Measurements from ENCODE around the gene ASPHD2. TPM values are rescaled to one million over a fixed set of nuclear protein-coding genes. Genes with fewer than 3 reads are reported as not detected.

ASPHD2 gene
- total RNA-seq, 4 donors from 2014 or later, result 1.0 to 1.4 (median 1.2) TPM

DNA sequence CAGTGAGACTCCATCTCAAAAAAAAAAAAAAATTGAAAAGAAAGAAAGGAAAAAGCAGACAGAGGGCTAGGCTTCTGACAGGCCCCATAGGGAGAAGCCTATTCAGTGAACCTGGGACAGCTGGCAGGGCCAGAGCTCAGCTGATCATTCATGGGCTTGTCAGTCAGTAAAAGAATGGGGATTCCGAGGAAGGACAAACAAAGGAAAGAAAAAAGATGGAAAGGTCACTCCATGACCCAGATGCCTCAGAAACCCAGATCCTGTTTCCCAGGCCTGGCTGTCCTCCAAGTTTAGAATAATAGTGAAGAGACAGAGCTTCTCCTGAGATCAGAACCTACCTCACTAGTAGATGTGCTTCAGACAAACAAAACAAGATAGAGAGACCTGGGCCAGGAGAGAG is 34.3 kb upstream of the ASPHD2 start:
- Histone ChIP-seq H3K4me3 (no peak overlapping the region), H3K27me3 (peaks cover 44% of the 10 kb centered on the region), H3K36me3 (no peaks in the 10 kb centered on the region), H3K9me3 (no peaks in the 10 kb centered on the region), H3K4me1 (no peaks in the 10 kb centered on the region), H3K27ac (no peak overlapping the region)
- 0 to 27% methylated on average over 1 of the region's 1 CpG for WGBS, 2 donors (ENCODE audit: low coverage in 1 of 2)
- no peak for ATAC-seq
- no peak for TF ChIP-seq POLR2AphosphoS5 (IDR thresholded peaks at IDR 0.05)
- TF ChIP-seq EP300 (IDR thresholded peaks at IDR 0.05), result no peak
- TF ChIP-seq, protein P1, sequence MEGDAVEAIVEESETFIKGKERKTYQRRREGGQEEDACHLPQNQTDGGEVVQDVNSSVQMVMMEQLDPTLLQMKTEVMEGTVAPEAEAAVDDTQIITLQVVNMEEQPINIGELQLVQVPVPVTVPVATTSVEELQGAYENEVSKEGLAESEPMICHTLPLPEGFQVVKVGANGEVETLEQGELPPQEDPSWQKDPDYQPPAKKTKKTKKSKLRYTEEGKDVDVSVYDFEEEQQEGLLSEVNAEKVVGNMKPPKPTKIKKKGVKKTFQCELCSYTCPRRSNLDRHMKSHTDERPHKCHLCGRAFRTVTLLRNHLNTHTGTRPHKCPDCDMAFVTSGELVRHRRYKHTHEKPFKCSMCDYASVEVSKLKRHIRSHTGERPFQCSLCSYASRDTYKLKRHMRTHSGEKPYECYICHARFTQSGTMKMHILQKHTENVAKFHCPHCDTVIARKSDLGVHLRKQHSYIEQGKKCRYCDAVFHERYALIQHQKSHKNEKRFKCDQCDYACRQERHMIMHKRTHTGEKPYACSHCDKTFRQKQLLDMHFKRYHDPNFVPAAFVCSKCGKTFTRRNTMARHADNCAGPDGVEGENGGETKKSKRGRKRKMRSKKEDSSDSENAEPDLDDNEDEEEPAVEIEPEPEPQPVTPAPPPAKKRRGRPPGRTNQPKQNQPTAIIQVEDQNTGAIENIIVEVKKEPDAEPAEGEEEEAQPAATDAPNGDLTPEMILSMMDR (IDR thresholded peaks at IDR 0.05), result no peak
- TF ChIP-seq POLR2A (IDR thresholded peaks at IDR 0.05), result no peak

DNA sequence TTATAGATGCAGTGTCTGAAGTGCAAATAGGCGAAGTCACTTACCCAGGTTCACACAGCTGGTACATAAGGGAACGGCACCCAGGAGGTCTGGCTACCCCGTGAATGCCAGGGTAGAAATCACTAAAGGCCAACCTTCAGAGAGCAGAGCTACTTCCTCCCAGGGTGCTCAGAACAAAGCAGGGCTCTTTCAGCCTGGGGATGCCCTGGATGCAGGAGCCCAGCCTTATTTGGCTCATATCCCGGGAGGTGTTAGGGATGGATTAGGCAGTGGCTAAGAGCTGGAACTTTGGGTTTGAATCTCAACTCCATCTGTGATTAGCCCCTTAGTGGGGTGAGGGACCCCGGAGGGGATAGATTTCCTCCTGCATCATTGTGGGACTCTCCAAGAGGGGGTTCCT is 33.1 kb upstream of the ASPHD2 start:
- H3K27me3 ChIP-seq, result peaks cover 33% of the 10 kb centered on the region
- no peaks in the 10 kb centered on the region for H3K36me3 ChIP-seq
- H3K27ac ChIP-seq, result no peak overlapping the region
- 8 to 60% methylated on average over 2 of the region's 5 CpGs for WGBS, 2 donors (ENCODE audit: low coverage in 1 of 2)
- TF ChIP-seq EP300 (IDR thresholded peaks at IDR 0.05) (no peak), POLR2A (IDR thresholded peaks at IDR 0.05) (no peak), POLR2AphosphoS5 (IDR thresholded peaks at IDR 0.05) (no peak)
- TF ChIP-seq, protein P1 (IDR thresholded peaks at IDR 0.05), result no peak
- H3K9me3 ChIP-seq, result no peaks in the 10 kb centered on the region
- no peaks in the 10 kb centered on the region for H3K4me1 ChIP-seq
- H3K4me3 ChIP-seq, result no peak overlapping the region
- no peak for ATAC-seq

DNA sequence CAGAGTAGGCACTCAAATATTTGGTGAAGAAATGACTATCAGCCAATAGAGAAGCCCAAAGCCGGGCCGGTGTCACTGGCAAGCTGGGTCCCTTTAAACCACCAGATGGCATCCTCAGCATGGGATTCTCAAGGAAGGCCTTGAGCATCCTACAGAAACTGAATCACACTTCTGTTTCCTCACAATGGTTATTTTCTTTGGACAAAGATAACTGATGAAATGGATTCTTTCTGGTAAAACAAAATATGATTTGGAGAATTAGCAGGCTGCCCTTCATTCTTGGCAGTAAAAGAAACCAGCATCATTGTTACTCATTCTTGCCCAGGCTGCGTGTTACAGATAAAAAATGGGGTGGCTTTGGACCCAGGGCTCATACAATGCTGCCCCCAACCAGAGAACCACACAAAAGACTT is 30.3 kb upstream of the ASPHD2 start:
- Histone ChIP-seq H3K27me3 (peaks cover 27% of the 10 kb centered on the region), H3K4me1 (no peaks in the 10 kb centered on the region), H3K9me3 (no peaks in the 10 kb centered on the region), H3K36me3 (no peaks in the 10 kb centered on the region), H3K4me3 (no peak overlapping the region), H3K27ac (no peak overlapping the region)
- ATAC-seq, result no peak
- WGBS, 2 donors (ENCODE audit: low coverage in 1 of 2), result 0 to 29% methylated on average over 2 to 3 of the region's 3 CpGs
- TF ChIP-seq EP300 (IDR thresholded peaks at IDR 0.05), result no peak
- TF ChIP-seq, protein P1 (IDR thresholded peaks at IDR 0.05), result peak; percentile 15 to 67 (median 52)

DNA sequence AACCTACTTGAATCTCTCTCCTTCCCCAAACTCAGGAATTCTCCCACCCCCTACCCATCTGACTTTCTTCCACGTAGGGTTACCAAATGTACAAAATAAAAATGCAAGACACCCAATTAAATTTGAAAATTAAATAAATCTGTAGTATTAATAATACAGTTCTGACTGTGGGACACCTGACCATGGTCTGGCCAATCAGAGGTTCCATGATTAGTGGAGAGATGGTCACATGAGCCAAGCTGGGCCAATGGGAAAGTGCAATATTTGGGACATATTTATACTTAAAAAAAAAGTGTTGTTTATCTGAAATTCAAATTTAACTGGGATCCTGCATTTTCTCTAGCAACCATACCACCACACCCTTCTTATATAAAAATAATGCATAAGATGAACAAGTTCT is 29.8 kb upstream of the ASPHD2 start:
- no peaks in the 10 kb centered on the region for H3K36me3 ChIP-seq
- no peak for TF ChIP-seq POLR2A (IDR thresholded peaks at IDR 0.05)
- TF ChIP-seq EP300 (IDR thresholded peaks at IDR 0.05), result no peak
- TF ChIP-seq, protein P1 (IDR thresholded peaks at IDR 0.05), result no peak
- no peak for TF ChIP-seq POLR2AphosphoS5 (IDR thresholded peaks at IDR 0.05)
- no peaks in the 10 kb centered on the region for H3K9me3 ChIP-seq
- H3K27me3 ChIP-seq, result peaks cover 25% of the 10 kb centered on the region
- ATAC-seq, result no peak
- H3K27ac ChIP-seq, result no peak overlapping the region
- no peak overlapping the region for H3K4me3 ChIP-seq
- 60 to 67% methylated on average over 1 of the region's 1 CpG for WGBS, 2 donors (ENCODE audit: low coverage in 1 of 2)
- no peaks in the 10 kb centered on the region for H3K4me1 ChIP-seq

DNA sequence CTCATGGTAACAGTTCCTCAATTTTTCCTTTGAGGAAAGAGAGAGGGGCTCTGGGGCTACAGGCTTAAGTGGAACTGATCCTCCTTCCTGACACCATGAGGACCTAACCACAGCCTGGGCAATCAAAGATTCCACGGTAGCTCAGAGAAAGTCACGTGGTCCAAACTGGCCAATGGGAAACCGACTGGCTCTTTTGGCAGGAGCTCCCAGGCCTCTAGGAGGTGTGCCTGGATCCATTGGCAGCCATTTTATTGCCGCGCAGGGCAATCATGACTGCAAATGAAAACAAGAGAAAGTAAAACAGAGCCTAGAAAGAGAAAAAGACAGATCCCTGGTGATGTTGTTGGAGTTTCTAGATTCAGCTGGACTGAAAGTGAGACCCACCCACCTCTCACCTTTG is 27.3 kb upstream of the ASPHD2 start:
- WGBS, 2 donors (ENCODE audit: low coverage in 1 of 2), result 73% methylated on average over 4 of the region's 5 CpGs; no CpG with 5 or more reads in 1 of the 2 donors
- ATAC-seq, result no peak
- H3K27ac ChIP-seq, result no peak overlapping the region
- no peak overlapping the region for H3K4me3 ChIP-seq
- peaks cover 39% of the 10 kb centered on the region for H3K27me3 ChIP-seq
- no peak for TF ChIP-seq EP300 (IDR thresholded peaks at IDR 0.05)
- TF ChIP-seq, protein P1 (IDR thresholded peaks at IDR 0.05), result no peak
- TF ChIP-seq POLR2AphosphoS5 (IDR thresholded peaks at IDR 0.05), result no peak
- TF ChIP-seq POLR2A (IDR thresholded peaks at IDR 0.05), result no peak
- H3K4me1 ChIP-seq, result no peaks in the 10 kb centered on the region
- no peaks in the 10 kb centered on the region for H3K9me3 ChIP-seq
- no peaks in the 10 kb centered on the region for H3K36me3 ChIP-seq
